Astrocyte of the cerebellum (primary cell): ENCODE results near the gene TMC3.

Source experiments
- DNase-seq: peaks from one replicate; pipeline ENCODE4 v3.0.0-alpha.2; 2011; ENCODE audit warnings: low read depth
- H3K4me3 ChIP-seq: 2 replicates; pipeline ENCODE4 v1.5.1; 2011; ENCODE audit warnings: mild to moderate bottlenecking, low read depth, low read length, moderate library complexity
- in situ Hi-C: cut with HindIII; loops from 2 replicates; pipeline ENCODE4 v1.10.0; 2017; ENCODE audit warnings: low sequenced_read_pairs
- TF ChIP-seq, protein P1 (sequence below): IDR thresholded peaks from 2 replicates; pipeline ENCODE4 v1.5.1; 2012; ENCODE audit warnings: low read length, low read depth, moderate library complexity, mild to moderate bottlenecking; ENCODE audit errors: missing control alignments

The TMC3 gene

DNA sequence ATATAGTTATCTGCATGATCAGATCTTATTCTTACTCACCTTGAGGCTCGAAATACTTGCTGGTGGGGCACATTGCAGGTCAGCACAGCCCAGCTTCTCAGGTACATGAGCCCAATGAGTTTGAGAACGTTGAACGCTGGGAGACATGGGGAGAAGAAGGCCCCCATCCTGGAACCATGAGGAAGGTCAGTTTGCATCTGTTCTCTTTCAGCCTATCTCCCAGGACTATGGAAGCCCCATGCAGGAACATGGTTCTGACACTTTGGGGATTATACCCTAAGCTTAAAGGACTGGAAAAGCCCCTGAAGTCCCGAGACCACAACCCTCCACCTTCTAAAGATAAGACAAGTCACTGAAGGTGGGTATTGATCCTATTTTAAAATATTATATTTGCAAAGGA lies 32.7 kb downstream of the TMC3 start:
- TF ChIP-seq, protein P1, sequence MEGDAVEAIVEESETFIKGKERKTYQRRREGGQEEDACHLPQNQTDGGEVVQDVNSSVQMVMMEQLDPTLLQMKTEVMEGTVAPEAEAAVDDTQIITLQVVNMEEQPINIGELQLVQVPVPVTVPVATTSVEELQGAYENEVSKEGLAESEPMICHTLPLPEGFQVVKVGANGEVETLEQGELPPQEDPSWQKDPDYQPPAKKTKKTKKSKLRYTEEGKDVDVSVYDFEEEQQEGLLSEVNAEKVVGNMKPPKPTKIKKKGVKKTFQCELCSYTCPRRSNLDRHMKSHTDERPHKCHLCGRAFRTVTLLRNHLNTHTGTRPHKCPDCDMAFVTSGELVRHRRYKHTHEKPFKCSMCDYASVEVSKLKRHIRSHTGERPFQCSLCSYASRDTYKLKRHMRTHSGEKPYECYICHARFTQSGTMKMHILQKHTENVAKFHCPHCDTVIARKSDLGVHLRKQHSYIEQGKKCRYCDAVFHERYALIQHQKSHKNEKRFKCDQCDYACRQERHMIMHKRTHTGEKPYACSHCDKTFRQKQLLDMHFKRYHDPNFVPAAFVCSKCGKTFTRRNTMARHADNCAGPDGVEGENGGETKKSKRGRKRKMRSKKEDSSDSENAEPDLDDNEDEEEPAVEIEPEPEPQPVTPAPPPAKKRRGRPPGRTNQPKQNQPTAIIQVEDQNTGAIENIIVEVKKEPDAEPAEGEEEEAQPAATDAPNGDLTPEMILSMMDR = no peak
- in situ Hi-C loops = no loop called here
- DNase-seq = no peak
- no peak overlapping the region for H3K4me3 ChIP-seq

DNA sequence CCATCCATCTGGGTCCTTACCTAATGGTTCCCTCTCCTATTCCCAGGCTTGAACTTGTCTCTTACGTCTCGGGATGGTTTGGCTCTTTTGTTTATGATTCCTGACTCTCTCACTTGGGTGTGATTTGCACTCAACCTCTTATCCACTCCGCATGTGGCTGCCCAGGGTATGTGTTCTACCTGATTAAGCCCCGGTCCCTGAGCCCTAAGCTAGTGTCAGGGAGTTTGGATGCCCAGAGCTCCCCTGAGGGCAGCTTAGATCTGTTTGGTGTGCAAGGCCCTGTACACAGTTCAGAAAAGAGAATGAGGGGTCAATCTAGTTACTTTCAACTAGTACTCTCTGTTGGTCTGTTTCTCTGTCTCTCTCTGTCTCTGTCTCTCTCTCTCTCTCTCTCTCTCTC lies 34.2 kb downstream of the TMC3 start:
- TF ChIP-seq, protein P1 = no peak
- no peak for DNase-seq
- no peak overlapping the region for H3K4me3 ChIP-seq
- in situ Hi-C loops = no loop called here

DNA sequence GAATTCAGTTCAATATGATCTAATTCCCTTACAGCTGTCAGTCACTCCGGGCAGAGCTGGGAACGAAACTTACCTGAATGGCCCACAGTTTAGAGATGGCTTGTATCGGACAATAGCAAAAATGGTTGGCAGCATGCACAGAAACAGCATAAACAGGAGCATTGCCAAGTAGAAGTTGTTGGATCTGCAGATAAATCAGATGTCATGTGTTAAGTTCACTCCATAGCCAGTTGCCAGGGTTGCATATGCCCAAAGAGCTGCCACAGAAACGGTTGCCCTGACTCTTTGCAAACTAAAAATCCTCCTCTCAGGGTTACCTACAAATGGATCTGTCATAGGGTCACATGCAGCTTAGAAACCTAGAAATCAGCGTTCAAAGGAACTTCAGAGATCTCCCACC lies 34.7 kb downstream of the TMC3 start:
- no peak for DNase-seq
- TF ChIP-seq, protein P1 = no peak
- H3K4me3 ChIP-seq = no peak overlapping the region
- in situ Hi-C loops = no loop called here

DNA sequence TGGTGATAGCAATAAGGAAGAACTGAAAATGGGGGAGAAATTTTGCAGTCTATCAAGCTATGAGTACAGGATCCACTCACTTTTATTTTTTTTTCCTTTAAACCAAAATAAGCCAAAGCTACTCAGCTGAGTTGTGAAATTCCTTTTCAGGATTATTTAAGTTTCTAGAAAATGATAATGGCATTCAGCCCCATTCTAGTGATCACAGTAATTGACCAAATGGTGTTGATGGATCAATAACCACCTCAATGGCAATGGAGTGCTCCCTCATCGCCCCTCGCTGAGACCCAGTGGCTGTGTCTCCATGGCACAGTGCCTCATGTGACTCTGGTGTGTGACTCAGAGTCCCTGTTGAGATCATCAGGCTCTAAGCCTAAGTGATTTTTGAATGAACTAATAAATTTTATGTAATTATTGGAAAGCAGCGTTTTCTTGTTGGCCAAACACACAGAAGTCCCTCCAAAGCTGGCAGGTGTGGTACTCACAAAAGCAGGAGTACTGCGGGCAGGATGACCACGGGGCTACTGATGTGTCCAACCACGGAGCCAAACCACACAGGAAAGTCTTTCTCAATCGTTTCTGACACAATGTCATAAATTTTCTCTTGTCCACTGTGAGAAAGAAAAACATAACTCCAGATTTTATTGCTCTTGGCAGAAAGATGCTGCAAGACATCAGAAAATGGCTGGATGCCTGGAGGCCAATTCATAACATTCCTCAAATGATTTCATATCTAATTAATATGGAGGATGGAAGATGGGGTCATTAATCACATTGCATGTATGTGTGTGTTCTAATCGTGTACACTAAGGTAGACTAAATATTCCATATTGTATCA lies 35.6 kb downstream of the TMC3 start:
- H3K4me3 ChIP-seq = no peak overlapping the region
- peak; percentile 94 for DNase-seq
- in situ Hi-C loops = no loop called here
- TF ChIP-seq, protein P1 = no peak

DNA sequence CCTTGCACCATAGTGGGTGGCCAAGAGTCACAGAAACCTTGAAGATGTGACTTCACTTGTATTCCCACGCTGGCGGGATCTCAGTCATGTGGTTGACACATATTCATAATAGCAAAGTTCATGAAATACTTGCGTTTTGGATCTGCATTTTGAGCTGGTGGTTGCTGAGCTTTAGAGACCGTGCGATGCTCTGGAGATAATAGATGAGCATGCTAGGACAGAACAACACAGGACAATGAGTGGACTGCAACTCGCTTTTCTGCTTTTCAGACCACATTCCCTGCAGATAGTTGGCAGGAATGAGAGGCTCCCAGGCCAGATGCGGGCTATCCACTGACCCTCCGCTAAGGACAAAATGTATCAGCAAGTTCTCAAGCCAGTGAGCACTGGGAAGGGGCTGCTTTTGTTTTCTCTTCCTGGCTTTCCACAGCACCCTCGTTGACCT lies 36.3 kb downstream of the TMC3 start:
- DNase-seq = peak; percentile 42
- in situ Hi-C loops = no loop called here
- TF ChIP-seq, protein P1 = no peak
- no peak overlapping the region for H3K4me3 ChIP-seq

DNA sequence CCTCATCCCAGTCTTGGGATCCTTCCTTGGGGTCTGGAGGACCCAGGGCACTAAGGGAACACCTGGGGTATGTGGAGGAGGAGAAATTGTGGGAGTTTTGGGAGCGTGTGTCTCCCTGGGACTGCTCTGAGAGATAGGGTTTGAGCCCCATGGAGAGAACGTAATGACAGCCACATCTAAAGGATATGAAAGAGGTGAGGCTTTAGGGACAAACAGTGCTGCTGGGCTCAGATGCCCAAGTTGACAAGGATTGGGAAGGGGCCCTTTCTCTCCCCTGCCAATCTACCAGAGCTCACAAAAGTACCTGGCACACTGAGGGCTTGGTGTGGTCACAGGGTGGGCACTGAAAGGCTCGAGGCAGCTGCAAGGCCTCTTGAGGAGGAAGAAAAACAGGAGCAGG lies 36.8 kb downstream of the TMC3 start:
- in situ Hi-C loops = no loop called here
- no peak overlapping the region for H3K4me3 ChIP-seq
- TF ChIP-seq, protein P1 = no peak

More for the DNA sequence above, 36.8 kb downstream of the TMC3 start:
- DNase-seq = no peak
